HG02610 (cell line): Measurements from ENCODE around the gene GRIA4.

Experiments
- ATAC-seq: cut with Tn5 transposase; IDR thresholded peaks from one replicate; pipeline ENCODE4 v1.9.1; 2021; ENCODE audit warnings: mild to moderate bottlenecking, moderate library complexity; ENCODE audit not compliant: unreplicated experiment

The GRIA4 gene

GRCh38 chr11:105609832-105610781, at the start of gene GRIA4:
GRIA4 (plus strand) TSS chr11:105610073; CDS start chr11:105610998, 925 bp downstream.
- ATAC-seq = no peak

GRCh38 chr11:105573091-105573490, 36.8 kb upstream of the GRIA4 start:
- ATAC-seq = no peak

DNA sequence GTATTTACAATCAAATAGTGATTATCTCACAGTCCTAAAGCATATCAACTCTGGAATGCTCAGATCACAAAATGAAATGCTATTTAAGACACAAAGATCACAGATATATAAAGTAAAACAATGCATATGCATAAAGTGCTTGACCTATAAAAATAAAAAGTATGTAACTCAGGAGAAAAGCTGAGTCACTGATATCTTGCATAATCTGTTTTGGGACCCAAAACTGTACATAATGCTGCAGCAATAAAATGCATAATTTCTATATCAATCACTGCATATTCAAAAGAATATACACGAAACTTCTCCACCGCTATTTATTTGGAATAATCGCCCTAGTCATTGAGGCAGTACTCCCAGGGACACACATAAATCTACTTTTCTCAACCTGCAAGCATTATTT, 34.9 kb upstream of the GRIA4 start:
- no peak for ATAC-seq

DNA sequence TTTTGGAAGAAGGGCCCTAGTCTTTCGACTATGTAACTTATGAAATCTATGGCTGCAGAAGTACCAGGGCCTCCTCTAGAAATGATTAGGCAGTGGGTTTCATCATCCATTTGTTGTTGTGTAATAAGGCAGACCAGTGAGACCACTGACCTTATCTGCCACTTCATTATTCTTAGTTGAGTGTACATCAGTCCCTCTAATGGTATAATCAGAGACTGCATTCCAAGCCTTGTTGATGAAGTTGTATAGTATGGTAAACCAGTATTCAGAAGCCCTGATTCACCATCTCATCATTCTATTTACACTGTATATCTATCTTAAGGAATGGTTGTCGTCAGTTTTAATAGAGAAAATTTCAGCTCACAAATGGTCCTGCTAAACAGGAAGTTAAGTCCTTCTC, 32.2 kb upstream of the GRIA4 start:
- ATAC-seq = no peak

- no peak for ATAC-seq
Observed at GRCh38 chr11:105579111-105579510, 30.8 kb upstream of the GRIA4 start.

DNA sequence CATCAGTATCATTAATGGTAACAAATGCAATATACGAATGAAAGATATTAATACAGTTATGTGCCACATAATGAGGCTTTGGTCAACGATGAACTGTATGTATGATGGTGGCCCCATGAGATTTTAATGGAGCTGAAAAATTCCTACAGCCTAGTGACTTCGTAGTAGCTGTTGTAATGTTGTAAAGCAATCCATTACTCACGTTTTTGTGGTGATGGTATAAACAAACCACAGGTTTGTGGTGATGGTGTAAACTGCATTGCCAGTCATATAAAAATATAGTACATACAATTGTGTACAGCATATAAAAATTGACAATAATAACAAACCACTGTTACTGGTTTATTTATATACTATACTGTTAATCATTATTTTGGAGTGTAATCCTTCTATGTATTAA, 27.4 kb upstream of the GRIA4 start:
- ATAC-seq = no peak

DNA sequence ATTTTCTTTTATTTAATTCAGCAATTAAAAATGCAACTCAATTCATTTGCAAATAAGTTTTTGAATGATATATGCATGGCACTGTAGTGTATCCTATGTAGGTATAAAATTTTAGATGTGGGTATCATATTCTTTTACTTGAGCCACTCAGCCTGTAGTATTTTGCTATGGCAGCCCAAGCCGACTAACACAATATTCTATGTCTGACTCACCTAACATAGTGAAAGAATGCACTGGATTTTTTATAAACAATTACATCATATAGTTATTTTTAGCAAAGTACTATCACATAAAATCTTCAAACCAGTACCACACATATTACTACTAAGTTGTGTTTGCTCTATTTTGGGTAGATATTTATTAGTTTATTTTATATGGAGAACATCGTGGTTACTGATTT, 21.9 kb upstream of the GRIA4 start:
- ATAC-seq = no peak

DNA sequence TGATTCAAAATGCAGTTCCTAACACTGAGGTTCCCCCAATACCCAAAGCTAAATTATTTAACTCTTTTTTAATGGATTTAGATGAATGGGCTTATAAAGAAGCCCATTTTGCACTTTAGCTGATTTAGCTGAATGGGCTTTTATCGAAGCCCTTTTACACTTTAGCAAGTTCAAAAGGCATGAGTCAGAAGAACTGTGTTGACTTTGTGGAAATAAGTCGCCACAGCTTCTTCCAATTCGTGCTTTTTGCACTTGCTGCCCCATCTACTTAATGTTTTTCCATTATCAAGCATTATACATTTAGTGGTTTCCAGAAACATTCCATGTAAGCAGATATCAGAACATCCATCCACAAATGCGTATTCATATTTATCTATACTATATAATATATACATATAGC, 20.5 kb upstream of the GRIA4 start:
- no peak for ATAC-seq

- no peak for ATAC-seq
Observed at GRCh38 chr11:105592035-105592434, 17.8 kb upstream of the GRIA4 start.

DNA sequence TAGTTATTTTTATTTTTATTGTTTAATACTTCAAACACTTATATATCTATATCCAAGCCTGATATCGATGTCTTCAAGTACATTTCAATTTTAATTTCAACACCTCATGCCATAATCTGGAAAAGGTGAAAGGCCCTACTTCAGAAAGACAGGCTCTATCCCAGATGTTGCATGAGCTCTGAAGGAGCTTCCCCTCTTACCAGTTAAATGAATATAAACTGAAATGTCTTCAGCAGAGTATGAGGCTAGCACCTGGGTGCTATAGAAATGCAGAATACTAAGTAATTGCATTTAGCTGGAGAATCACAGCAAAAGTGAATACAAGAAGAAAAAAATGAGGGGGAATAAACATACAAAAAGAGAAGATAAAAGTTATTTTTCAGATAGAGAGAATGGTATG, 11.5 kb upstream of the GRIA4 start:
- ATAC-seq = no peak

DNA sequence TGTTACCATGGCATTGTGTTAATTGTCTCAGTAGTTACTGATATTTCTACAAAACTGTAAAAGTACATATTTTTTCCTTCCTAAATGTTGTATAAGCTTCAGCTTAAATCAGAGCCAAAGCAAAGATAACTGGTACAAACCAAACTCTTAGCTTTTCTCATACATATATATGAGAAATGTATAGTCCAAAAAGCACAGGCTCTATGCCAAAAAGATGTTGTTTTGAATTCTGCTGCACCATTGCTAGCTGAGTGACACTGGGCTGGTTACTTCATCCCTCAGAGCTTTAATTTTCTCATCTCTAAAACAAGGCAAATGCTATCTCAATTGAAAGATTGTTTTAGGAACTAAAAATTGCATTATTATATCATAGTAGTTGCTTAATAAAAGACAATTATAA, 6.7 kb upstream of the GRIA4 start:
- no peak for ATAC-seq

DNA sequence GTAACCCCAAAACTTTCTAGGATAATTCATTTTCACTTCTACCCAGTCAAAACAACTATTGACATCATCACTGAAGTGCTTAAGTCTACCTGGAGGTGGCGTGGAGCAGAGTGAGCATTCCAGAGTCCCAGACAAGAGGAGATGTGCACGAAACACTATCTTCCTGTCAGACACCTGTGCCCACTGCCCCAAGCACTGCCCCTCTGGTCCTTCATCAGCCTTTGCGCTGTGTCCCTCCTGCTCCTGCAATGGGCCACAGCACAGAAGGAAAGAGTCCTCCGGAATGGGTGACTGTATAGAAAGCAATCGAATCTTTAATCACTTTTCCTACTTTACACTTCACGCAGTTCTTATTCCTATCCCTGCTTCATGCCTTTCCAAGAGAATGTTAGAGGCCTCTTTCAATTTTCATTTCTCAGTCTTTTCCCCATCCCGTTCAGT, 512 bp upstream of the GRIA4 start:
- ATAC-seq = peak; percentile 84

DNA sequence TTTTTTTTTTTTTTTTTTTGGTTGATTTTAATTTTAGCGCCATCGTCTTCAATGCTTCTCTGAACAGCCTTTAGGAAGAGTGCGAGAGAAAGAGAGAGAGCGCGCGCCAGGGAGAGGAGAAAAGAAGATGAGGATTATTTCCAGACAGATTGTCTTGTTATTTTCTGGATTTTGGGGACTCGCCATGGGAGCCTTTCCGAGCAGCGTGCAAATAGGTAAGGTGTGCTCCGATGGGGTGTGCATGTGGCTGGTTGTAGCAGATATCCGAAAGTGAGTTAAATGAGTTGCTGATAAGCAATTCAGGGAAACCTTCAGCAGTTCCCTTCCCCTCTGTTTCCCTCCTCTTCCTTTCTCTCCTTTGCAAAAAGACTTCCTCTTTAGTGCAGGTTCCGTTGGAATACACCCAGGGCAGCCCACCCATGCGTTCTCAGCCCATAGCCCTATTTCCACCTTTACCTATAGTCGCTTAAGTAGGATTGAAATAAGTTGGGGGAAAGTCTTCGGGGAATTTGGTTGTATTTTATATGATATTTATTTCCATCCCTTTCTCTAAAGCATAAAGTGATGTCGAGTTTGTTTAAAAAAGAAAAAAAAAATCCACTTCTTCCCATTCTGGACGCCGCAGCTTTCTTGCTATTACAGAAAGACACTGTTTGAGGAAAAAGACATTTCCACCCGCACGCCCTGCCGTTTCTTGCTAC, 1.1 kb downstream of the GRIA4 start:
- ATAC-seq = no peak

DNA sequence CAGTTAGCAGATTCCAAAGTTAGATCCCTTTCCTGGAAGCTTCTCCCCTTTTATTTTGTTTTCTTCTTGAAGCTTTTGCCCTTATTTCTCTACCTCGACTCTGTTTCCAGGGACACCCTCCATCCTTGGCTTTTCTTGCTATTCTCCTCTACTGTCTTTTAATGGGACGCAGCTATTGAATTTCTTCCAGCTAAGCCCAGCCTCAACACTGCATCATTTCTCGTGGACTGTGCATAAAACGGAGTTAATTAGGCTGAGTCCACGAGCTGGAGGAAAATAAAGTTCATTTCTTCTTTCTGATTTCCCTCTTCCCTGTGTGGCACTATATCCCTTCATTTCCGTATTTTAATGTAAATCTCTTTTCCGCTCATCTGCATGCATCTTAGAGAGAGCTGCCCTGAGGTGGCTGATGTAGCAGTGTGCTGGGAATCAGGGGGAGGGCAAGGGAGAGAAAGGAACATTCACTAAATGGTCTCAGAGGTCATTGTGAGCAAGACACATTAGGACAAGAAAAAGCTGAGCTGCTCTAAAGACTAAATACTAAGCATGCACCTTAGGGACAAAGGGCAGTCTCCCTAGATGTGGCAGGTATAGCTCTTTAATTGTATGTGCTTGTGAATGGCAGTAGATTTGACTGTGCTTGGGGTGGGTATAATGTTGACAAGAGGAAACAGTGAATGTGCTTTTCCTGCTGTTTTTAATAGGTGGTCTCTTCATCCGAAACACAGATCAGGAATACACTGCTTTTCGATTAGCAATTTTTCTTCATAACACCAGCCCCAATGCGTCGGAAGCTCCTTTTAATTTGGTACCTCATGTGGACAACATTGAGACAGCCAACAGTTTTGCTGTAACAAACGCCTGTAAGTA, 1.9 kb downstream of the GRIA4 start:
- ATAC-seq = no peak

GRCh38 chr11:105612771-105613170, 2.9 kb downstream of the GRIA4 start:
- no peak for ATAC-seq

GRCh38 chr11:105613183-105613582, 3.3 kb downstream of the GRIA4 start:
- ATAC-seq = no peak

DNA sequence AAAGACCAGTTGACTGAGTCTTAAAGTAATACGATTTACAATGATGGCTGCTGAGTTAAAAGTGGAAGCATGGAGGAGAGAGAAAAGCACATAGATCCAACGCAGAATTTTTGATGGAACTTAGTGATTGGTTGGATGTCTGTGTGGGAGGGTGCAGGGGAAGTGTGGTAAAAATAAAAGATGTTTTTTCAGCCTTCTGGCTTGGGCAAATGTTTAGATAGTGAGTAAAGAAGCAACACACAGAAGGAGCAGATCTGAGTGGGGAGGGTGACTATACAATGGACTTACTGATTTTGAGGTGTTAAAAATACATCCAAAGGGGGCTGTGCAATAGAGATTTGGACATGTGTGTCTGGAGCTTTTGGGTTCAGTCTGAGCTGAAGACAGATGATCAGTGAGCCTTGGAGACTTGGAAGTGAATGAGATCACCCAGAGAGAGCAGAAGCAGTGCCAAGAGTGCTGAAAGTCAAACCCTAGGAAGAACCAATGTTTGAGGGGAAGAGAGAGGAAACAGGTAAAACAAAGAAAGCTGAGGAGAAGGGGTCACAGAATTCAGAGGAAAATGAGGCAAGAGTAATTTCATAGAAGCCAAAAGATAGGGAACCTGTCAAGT, 8.6 kb downstream of the GRIA4 start:
- ATAC-seq = no peak

DNA sequence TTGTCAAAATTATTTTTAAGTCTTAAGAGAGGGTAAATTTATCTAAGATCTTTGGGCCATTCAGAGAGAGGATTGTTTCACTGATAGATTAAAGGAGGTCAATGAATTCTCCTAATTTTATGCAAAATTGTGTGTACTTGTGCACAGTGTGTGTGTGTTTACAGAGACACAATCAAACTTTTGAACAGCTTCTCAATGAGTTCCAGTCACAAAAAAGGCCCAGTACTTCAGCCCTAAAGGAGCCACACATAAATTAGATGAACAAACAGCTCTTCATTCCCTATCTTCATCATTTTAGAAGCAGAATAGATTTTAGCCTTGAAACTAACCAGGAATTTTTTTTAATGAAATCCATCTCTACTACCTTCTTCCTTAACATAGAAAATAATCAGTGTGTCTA, 9.7 kb downstream of the GRIA4 start:
- ATAC-seq = no peak

DNA sequence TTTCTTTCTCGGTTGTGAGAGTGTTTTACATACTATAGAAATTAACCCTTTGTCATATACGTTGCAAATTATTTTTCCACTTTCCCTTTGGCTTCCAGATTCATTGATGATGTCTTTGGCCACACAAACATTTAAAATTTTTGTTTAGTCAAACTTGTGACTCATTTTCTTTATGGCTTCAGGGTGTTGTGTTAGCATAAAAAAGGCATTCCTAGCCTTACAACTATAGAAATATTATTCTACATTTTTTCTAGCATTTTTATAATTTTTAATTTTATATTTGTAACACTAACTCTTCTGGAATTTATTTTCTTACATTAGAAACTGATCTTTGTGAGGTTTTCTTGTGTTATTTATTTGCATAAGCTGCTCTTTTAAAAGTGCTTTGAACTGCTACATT, 12.1 kb downstream of the GRIA4 start:
- ATAC-seq = no peak

DNA sequence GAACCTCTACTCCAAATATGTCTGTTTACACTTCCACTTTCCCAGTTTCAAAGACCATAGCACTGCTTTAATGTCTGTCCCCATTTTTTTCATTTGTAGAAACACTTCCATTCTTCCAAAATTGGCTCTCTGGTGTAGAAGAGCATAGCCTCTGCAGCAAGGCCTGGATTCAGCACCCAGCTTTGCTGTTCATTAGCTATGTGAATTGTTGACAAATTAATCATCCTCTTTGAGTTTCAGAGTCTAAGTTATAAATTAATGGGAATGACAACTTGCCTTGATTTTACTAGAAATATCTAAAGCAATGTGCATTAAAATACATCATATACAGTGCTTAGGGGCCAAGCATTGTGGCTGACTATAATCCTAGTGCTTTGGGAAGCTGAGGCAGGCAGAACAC, 22.4 kb downstream of the GRIA4 start:
- ATAC-seq = no peak

DNA sequence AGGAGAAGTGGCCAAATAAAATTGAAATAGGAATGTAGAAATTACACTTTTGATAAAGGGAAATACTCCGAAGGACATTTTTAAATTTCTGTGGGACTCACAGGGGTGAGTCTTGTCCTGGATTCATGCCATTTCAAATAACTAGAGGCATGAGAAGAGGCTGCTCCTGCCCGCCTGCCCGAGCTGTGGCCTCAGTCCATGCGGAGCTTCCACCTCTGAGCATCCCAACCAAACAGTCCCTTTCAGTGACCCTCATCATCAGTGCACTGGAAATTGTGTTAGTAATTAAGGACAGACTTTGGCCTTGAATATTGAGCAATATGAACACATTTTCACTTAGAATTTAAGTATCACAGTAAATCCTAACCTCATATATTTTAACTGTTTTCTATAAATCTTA, 25.6 kb downstream of the GRIA4 start:
- no peak for ATAC-seq
